Measurements from ENCODE around the gene GAK.
A peak's percentile ranks its signal among the peaks of the same experiment; 100 is the strongest.

The GAK gene

DNA sequence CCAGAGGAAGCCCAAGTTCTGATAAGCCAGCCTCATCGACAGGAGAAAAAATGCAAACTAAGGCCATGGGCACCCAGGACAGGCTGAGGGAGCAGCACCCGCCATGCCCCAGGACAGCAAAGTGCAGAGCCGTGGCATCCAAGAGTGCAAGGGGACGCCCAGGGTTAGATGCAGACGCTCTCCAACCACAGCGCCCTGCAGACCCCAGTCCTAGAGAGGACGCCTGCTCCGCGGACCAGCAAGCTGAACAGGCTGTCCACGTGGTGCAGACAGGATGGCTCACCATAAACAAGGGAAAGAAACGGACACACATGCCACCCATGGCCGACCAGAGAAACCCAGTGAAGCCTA, 32.6 kb downstream of the GAK start:
- Mint-ChIP-seq H3K9me3 (no peaks in the 10 kb centered on the region), H3K4me1 (peaks cover 14% of the 10 kb centered on the region), H3K36me3 (peaks cover 71% of the 10 kb centered on the region), H3K27me3 (no peaks in the 10 kb centered on the region), H3K27ac (no peak overlapping the region), H3K4me3 (no peak overlapping the region)
- ATAC-seq = no peak

DNA sequence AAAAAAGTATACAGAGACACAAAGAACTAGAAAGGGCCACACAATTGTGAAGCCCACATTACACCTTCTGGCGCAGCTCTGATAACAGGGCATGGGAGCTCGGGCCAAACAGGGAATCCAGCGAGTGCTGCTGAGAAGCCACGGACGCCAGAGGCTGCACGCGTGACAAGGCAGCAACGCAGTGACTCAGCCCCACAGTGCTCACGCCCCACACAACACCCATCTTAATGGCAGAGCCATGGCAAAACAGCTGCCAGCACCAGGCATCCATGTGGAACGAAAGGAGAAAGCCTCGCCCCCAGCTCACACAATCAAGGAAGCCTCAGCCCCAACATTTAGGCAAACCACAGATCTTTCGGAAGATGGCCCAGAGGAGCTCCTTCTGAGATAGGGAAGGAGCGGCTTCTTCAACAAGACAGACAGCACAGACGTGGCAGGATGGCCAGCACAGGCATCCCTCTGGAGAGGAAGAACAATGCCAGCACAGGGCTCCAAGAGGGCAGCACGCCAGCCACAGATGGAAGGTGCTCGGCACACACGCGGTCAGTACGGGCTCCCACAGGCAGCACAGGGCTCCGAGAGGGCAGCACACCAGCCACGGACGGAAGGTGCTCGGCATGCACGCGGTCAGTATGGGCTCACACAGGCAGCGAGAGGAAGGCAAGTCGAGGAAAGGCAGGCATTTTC, 33.1 kb downstream of the GAK start:
- ATAC-seq = no peak
- H3K36me3 Mint-ChIP-seq = peaks cover 73% of the 10 kb centered on the region
- no peaks in the 10 kb centered on the region for H3K9me3 Mint-ChIP-seq
- no peak overlapping the region for H3K4me3 Mint-ChIP-seq
- H3K27me3 Mint-ChIP-seq = no peaks in the 10 kb centered on the region
- H3K27ac Mint-ChIP-seq = no peak overlapping the region
- peaks cover 14% of the 10 kb centered on the region for H3K4me1 Mint-ChIP-seq

DNA sequence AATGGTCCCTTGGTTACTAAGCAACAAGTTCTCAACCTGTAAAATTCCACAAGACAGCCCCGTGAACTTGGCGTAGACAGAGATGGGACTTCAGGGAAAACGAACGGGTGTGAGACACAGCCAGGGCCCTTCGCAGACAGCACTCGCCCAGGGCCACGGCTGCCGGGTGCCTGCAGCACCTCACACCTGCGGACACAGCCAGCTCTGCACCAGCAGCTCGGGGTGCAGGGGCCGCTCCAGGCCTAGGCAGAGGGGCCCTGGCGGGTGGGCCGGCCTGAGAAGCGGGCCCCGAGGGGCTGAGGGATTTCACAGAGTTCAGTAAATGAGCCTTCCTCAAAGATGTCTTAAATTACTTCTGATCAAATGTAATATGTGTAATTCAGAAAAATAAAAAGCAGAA, 34.0 kb downstream of the GAK start:
- H3K4me3 Mint-ChIP-seq = no peak overlapping the region
- H3K27ac Mint-ChIP-seq = no peak overlapping the region
- H3K36me3 Mint-ChIP-seq = peaks cover 73% of the 10 kb centered on the region
- H3K4me1 Mint-ChIP-seq = peaks cover 13% of the 10 kb centered on the region
- no peaks in the 10 kb centered on the region for H3K27me3 Mint-ChIP-seq
- ATAC-seq = no peak
- no peaks in the 10 kb centered on the region for H3K9me3 Mint-ChIP-seq

DNA sequence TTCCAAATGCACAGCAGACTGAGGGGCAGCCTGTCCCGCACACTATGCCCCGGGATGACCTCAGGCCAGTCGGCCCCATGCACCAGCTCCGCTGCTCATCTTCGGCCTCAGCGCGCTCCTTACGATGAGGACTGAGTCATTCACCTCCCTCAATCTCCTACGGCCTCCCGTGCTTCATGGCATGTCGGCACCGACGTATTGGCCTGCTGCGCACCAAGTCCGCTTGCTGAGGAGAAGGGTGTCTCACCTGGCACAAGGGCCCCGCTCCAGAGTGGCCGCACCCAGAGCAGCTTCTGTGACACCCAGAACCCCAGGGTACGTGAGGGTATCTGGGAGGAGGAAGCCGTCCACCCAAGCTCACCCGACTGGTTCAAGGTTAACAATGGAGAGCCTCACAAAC, 35.5 kb downstream of the GAK start:
- H3K27me3 Mint-ChIP-seq = no peaks in the 10 kb centered on the region
- H3K9me3 Mint-ChIP-seq = no peaks in the 10 kb centered on the region
- peaks cover 65% of the 10 kb centered on the region for H3K36me3 Mint-ChIP-seq
- ATAC-seq = no peak
- H3K4me3 Mint-ChIP-seq = no peak overlapping the region
- no peak overlapping the region for H3K27ac Mint-ChIP-seq
- peaks cover 7% of the 10 kb centered on the region for H3K4me1 Mint-ChIP-seq

DNA sequence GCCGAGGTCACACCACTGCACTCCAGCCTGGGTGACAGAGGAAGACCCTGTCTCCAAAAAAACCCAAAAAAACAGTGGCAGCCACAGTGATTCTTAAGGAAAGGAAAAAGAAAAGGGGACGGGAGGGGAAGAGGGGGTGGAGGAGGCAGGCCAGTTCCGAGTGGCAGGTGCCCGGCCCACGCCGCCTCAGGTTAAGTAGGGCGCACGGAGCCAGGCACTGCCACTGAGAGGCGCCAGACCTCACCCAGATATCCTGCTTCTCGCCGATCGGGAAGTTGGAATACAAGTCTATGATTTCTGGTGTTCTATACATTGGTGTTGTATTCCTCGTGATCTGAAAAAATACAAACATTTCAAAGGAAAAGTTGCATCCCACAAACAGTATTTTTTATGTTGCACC, 35.9 kb downstream of the GAK start:
- Mint-ChIP-seq H3K27ac (no peak overlapping the region), H3K4me1 (peaks cover 7% of the 10 kb centered on the region), H3K9me3 (no peaks in the 10 kb centered on the region), H3K4me3 (no peak overlapping the region), H3K27me3 (no peaks in the 10 kb centered on the region), H3K36me3 (peaks cover 61% of the 10 kb centered on the region)
- ATAC-seq = no peak

DNA sequence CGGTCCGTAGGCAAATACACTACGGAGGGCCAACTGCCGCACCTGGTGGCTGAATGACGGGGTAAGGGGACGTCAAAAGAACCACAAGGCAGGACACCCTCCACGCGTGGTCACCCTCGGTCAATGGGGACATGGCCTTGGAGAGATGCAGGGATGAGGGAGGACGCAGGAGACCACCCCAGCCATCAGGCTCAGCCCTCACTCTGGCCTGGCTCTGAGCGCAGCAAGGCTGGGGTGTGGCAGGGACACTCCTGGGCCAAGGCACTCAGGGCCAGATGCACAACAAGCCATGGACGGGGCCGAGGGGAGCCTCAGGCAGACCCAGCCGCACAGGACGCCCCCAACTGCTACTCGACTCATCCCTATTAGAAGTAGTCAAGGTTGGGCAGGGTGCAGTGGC, 36.5 kb downstream of the GAK start:
- H3K4me1 Mint-ChIP-seq = peaks cover 7% of the 10 kb centered on the region
- peaks cover 60% of the 10 kb centered on the region for H3K36me3 Mint-ChIP-seq
- no peak for ATAC-seq
- no peak overlapping the region for H3K27ac Mint-ChIP-seq
- no peaks in the 10 kb centered on the region for H3K27me3 Mint-ChIP-seq
- no peaks in the 10 kb centered on the region for H3K9me3 Mint-ChIP-seq
- no peak overlapping the region for H3K4me3 Mint-ChIP-seq

DNA sequence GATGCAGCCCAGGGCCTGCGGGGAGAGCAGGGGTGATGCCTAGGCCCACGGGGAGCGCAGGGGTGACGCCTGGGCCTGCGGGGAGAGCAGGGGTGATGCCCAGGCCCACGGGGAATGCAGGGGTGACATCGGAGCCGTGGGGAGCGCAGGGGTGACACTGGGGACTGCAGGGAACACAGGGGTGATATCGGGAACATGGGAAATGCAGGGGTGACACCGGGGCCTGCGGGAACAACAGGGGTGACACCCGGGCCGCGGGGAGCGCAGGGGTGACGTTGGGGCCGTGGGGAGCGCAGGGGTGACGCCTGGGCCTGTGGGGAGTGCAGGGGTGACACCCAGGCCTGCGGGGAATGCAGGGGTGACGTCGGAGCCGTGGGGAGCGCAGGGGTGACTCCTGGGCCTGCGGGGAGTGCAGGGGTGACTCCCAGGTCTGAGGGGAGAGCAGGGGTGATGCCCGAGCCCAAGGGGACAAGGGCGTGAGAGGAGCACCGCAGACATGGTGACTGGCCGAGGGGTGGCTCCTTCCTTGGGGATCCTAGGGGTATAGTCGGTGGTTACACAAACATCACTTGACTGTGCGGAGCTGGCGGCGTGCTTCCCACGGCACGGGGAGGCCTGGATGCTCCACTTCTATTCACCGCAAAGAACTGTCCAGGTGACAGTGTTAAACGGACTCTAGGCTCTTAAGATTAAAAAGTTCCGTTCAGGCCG, 38.0 kb downstream of the GAK start:
- no peak overlapping the region for H3K27ac Mint-ChIP-seq
- peaks cover 54% of the 10 kb centered on the region for H3K36me3 Mint-ChIP-seq
- ATAC-seq = peak; percentile 34
- H3K4me1 Mint-ChIP-seq = peaks cover 4% of the 10 kb centered on the region
- no peak overlapping the region for H3K4me3 Mint-ChIP-seq
- H3K27me3 Mint-ChIP-seq = no peaks in the 10 kb centered on the region
- H3K9me3 Mint-ChIP-seq = no peaks in the 10 kb centered on the region

DNA sequence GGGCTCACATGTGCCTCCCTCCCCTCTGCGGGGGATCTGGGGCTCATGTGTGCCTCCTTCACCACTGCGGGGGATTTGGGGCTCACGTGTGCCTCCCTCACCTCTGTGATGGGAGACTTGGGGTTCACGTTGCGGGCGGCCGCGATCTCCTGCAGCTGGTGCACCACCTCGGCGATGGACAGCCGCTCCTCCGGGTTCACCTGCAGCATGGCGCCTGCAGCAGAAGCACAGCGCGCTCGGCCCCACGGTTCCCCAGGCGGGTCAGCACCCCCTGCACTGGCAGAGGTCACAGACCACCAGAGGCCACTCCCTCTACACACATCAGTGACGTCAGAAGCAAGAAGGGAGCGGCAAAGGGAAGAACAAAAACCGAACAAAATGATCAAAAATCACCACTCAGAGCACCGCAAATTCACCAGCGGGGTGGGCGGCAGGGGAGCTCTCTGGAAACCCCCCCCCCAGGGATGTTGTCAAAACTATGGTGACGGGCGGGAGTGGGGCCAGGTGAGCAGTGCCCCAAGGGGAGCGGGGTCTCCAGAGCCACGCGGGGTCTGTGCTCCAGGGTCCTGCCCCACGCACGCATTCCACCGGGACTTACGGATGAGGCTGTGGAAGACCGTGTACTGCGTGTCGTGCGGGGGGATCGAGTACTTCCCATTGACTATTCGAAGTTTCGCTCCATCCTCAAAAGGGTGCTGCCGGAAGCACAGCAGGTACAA, 38.7 kb downstream of the GAK start:
- no peaks in the 10 kb centered on the region for H3K9me3 Mint-ChIP-seq

DNA sequence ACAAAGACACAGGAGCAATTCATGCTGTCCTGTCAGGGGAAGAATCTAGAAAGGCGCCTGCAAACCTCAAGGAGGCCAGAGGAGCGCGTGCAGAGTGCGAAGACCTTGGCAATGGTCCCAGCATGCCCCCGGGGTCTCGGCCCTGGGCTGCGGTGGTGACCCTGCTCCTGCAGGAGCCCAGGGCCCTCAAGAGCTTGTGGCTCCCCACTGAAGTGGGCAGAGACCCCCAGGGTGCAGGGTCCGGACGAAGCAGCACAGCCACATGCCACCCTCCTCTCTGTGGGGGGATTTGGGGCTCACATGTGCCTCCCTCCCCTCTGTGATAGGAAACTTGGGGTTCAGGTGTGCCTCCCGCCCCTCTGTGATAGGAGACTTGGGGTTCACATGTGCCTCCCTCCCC, 39.3 kb downstream of the GAK start:
- ATAC-seq = no peak
- Mint-ChIP-seq H3K27ac (no peak overlapping the region), H3K36me3 (peaks cover 62% of the 10 kb centered on the region), H3K9me3 (peaks cover 1% of the 10 kb centered on the region), H3K4me3 (no peak overlapping the region), H3K4me1 (no peaks in the 10 kb centered on the region), H3K27me3 (no peaks in the 10 kb centered on the region)

More for the DNA sequence above, 38.7 kb downstream of the GAK start:
- no peaks in the 10 kb centered on the region for H3K27me3 Mint-ChIP-seq
- ATAC-seq = peak; percentile 36
- no peak overlapping the region for H3K27ac Mint-ChIP-seq
- no peak overlapping the region for H3K4me3 Mint-ChIP-seq
- H3K36me3 Mint-ChIP-seq = peaks cover 55% of the 10 kb centered on the region
- no peaks in the 10 kb centered on the region for H3K4me1 Mint-ChIP-seq

DNA sequence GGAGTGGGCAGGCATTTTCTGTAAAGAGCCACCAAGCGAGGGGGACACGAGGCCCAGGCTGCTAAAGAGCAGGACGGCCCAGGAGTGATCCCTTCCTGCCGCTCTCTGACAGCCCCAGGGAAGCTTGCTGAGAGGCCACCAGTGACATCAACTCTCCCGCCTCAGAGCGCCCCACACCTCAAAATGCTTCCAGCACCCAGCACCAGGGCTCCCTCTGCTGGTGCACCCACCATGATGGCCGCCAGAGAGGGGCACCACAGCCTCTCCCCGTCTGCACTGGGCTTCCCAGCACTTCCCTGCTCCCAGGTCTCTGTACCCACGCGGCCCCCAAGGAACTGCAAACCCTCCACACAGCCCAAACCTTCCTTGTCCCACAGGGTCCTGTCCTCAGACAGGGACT, 40.4 kb downstream of the GAK start:
- Mint-ChIP-seq H3K27me3 (no peaks in the 10 kb centered on the region), H3K4me3 (no peak overlapping the region), H3K4me1 (no peaks in the 10 kb centered on the region), H3K9me3 (peaks cover 5% of the 10 kb centered on the region), H3K36me3 (peaks cover 62% of the 10 kb centered on the region), H3K27ac (no peak overlapping the region)
- ATAC-seq = no peak

DNA sequence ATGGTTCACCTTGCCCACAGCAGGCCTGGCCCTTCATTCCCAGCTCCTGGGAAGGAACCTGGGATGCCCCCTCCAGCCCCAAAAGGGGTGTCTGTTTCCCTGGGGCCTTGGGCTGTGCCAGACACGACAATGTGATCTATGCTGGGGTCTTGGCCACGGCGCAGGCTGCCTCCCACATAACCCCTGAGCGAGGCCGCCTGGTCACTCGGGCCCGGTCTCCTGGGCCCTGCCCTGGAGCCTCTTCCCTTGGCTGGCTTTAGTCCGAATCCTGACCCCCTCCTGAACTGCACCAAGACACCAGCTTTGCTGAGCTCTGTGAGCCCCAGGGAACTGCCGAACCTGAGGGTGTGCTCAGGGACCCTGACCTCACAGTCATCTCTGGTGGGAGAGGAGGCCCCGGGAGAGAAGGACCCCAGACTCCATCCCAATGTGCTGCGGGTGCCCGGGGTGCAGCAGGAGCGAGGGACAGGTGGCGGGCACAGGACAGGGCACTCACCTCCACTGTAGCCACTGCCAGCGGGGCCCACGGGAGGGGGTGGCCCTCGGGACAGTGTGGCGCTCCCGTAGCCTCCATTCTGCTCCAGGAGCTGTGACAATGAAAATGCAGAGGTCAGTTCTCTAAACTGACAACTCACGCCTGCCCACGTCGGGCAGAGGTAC, 42.0 kb downstream of the GAK start:
- peaks cover 5% of the 10 kb centered on the region for H3K9me3 Mint-ChIP-seq
- H3K4me1 Mint-ChIP-seq = no peaks in the 10 kb centered on the region
- H3K4me3 Mint-ChIP-seq = no peak overlapping the region
- no peak for ATAC-seq
- no peaks in the 10 kb centered on the region for H3K27me3 Mint-ChIP-seq
- no peak overlapping the region for H3K27ac Mint-ChIP-seq
- H3K36me3 Mint-ChIP-seq = peaks cover 52% of the 10 kb centered on the region

DNA sequence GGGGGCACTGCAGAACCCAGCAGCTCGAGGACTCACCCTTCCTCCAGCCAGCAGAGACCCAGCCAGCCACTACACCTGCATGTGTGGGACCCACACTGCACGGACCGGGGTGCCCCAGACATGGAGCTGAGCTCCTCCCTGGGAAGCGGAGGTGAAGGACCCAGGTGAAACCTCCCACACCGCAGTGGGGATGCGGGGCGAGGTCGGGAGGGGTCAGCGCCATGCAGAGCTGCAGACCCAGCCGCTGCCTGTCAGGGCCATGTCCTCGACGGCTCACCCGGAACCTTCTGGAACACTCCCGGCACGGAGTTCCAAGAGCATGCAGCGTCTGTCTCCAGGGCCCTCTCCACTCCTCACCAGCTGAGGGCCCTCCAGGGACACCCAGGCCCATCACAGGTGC, 42.6 kb downstream of the GAK start:
- Mint-ChIP-seq H3K9me3 (peaks cover 5% of the 10 kb centered on the region), H3K4me1 (no peaks in the 10 kb centered on the region), H3K27ac (no peak overlapping the region), H3K36me3 (peaks cover 49% of the 10 kb centered on the region), H3K27me3 (no peaks in the 10 kb centered on the region), H3K4me3 (no peak overlapping the region)
- ATAC-seq = no peak

DNA sequence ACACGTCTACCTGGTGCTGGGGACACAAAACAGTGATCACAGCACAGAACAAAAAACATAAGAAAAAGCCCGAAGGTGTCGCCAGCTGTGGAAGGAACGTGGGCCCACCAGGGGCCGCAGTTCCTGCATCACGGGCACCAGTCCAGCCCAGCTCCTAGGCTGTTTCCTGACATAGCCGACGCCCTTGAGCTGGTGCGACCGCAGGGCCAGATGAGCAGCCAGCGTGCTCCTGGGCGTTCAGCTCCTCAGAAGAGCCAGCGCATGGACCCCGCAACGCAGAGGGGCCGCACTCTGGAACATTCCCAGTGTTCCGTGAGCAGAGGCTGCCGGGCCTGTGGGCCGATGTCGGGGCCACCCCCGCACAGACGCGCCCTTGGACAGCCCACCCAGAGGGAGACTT, 44.1 kb downstream of the GAK start:
- Mint-ChIP-seq H3K4me3 (no peak overlapping the region), H3K27ac (no peak overlapping the region), H3K27me3 (no peaks in the 10 kb centered on the region), H3K9me3 (peaks cover 5% of the 10 kb centered on the region), H3K4me1 (no peaks in the 10 kb centered on the region), H3K36me3 (peaks cover 47% of the 10 kb centered on the region)
- ATAC-seq = no peak

DNA sequence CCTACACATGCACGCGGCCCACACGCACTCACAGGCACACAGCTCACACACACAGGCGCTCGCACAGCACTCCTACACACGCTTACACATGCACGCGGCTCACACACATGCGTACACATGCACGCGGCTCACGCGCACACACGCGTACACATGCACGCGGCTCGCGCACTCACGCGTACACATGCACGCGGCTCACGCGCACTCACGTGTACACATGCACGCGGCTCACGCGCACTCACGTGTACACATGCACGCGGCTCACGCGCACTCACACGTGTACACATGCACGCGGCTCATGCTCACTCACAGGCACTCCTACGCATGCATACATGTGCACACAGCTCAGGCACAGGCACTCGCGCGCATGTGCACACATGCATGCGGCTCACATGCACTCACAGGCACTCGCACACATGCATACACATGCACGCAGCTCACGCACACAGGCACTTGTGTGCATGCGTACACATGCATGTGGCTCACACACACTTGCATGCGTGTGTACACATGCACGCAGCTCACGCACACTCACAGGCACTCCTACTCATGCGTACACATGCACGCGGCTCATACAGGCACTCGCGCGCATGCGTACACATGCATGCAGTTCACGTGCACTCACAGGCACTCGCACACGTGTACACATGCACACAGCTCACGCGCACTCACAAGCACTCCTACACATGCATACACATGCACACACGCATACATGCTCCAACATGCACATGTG, 44.9 kb downstream of the GAK start:
- Mint-ChIP-seq H3K27ac (no peak overlapping the region), H3K9me3 (peaks cover 5% of the 10 kb centered on the region), H3K4me1 (no peaks in the 10 kb centered on the region), H3K36me3 (peaks cover 52% of the 10 kb centered on the region), H3K4me3 (no peak overlapping the region), H3K27me3 (no peaks in the 10 kb centered on the region)
- ATAC-seq = no peak

DNA sequence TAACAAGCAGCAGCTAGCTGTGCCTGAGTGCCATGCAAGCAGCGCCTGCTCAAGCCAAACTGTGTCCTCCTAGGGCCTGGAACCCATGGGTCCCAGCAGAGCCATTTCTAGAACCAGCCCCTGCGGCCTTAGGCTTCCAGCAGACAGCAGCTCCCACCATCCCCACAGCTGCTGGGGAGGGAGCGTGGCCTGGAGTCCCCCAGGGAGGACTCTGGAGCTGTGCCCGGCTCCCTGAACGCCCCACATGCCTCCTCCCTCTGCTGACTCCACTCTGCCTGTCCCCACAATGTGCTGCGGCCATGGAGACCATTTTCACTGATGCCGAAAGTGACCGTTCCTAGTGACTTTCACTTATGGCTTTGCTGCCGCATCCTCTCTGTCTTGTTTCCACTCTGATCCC, 45.9 kb downstream of the GAK start:
- ATAC-seq = no peak
- no peak overlapping the region for H3K4me3 Mint-ChIP-seq
- peaks cover 5% of the 10 kb centered on the region for H3K9me3 Mint-ChIP-seq
- no peaks in the 10 kb centered on the region for H3K4me1 Mint-ChIP-seq
- no peaks in the 10 kb centered on the region for H3K27me3 Mint-ChIP-seq
- no peak overlapping the region for H3K27ac Mint-ChIP-seq
- peaks cover 52% of the 10 kb centered on the region for H3K36me3 Mint-ChIP-seq
